Measurements from ENCODE around the gene AXIN2. TPM values are rescaled to one million over a fixed set of nuclear protein-coding genes. Genes with fewer than 3 reads are reported as not detected.

The AXIN2 gene
- 10 to 100 TPM; 24.0 to 25.8 TPM for total RNA-seq

GRCh38 chr17:65561452-65562205 lies at the start of gene AXIN2:
Gene AXIN2 (minus strand): TSS chr17:65561648. CDS start chr17:65558620, 3,028 bp downstream.

Data from activated naive CD4-positive, alpha-beta T cell treated with anti-CD3 and anti-CD28 coated beads, Interleukin-2, amount 10 ng/mL, durations not matched to agents 5 hours and 36 hours (primary cell).